ENCODE data around the gene ZBTB20. TPM values are rescaled to one million over a fixed set of nuclear protein-coding genes. Genes with fewer than 3 reads are reported as not detected.

Gene ZBTB20
- polyA plus RNA-seq, 1 donor, result 2.6 TPM

DNA sequence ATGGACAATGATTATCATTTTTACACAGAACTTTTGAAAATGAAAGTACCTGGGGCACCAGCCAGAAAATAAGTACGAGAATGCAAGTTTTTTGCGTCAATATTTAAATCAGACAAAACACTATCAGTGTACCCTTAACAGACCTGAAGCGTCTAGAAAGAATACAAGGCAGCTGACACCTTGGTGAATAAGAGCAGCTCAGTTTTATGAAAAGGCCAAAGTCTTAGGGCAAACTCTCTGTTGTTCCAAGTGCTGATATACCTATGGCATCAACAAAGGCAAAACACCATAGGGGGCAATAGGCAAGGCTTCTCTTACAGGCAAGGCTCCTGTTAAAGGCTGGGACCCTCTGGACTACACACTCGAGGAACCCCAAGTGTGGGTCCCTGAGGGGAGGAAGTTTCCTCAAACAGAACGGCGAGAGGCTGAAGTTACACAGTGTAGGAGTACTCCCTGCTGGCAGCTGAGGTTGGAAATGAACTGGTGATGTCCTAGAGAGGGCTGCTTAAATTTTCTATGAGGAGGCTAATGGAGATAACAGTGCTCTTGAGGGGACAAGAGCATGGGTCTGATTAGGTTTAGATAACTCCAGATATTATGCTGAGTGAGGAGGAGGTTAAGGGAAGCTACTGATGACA lies 562.2 kb downstream of the ZBTB20 start:
- no peak for DNase-seq (ENCODE audit: low read depth)

GRCh38 chr3:114582929-114583328 lies 564.2 kb downstream of the ZBTB20 start:
- no peak for DNase-seq (ENCODE audit: low read depth)

GRCh38 chr3:114572364-114573062 lies 574.6 kb downstream of the ZBTB20 start:
- DNase-seq (ENCODE audit: low read depth), result no peak

- no peak for DNase-seq (ENCODE audit: low read depth)
Observed at GRCh38 chr3:114571363-114571762, 575.7 kb downstream of the ZBTB20 start.

DNA sequence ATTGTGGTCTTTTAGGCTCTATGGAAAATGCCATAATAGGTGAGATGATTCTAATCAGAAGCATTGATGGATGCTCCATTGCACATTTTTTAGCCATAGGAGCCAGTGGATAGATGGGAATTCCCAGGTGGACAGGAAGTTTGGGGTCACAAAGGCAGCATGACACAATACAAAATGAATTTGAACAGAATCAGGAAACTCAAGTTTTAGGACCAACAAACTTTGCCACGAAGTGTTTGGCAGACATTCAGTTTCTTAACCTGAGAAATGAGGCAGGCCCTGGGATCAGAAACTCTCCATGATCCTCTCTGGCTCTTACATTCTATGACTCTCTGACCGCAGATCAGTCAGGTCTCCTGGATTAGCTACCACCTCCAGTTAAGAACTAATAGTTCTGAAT lies 577.9 kb downstream of the ZBTB20 start:
- DNase-seq (ENCODE audit: low read depth), result no peak

DNA sequence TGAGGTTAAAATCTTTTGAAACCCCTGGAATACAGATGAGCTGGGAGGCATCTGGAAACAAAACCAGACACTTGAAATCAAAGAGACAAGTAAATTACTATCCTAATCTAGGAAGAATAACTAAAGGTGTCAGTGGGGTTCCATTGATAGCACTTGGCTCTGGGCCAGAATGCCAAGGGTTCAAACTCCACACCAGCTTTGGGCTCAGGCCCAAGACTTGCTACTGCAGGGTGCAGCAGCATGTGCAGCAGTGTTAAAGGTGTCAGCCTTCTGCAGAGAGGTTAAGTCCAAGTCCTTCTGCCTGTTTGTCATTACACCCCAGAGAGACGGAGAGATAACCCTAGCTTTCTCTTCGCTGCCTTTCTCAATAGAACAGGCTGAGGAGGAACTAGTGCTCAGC lies 579.3 kb downstream of the ZBTB20 start:
- no peak for DNase-seq (ENCODE audit: low read depth)

DNA sequence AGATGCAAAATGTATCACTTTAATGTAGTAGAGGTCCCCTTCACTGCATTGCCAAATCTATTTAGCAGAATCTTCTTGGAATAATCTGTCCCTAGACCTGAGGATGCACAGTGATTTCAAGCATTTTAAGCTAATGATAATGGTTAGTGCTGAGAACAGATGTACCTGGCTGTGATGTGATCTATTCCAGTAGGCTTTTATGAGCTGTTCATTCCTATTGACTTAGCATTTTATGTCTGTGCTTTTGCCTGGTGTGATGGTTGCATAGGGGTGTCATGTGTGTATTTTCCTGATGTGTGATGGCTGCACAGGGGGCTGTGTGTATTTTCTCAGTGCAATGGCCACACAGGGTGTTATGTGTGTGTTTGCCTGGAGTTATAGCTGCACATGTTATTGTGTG lies 580.3 kb downstream of the ZBTB20 start:
- DNase-seq (ENCODE audit: low read depth), result no peak

DNA sequence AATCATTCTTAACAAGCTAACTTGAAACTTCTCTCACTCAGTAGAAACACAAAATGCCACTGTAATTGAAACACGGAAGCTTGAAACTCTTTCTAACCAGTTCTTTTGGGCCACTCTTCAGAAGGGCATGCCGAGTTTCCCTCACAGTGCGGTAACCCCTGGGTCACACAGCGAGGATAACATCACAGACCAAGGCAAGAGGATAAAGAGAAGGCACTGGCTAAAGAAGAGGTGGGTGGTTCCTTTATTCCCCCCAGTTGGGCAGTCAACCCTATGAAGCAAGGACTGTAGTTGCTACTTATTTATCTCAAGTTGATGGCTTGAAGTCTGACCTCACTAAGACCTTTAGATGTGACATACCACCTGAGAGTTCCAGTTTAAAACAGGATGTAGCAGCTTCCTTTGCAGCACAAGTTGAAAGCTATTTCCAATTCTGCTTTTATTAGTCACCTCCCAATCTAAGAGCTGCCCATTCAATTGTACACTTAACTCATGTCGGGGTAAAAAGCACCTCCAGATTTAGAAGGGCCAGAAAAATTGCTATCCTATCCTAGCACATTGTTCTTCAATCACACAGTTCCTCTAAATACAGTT lies 580.8 kb downstream of the ZBTB20 start:
- no peak for DNase-seq (ENCODE audit: low read depth)

DNA sequence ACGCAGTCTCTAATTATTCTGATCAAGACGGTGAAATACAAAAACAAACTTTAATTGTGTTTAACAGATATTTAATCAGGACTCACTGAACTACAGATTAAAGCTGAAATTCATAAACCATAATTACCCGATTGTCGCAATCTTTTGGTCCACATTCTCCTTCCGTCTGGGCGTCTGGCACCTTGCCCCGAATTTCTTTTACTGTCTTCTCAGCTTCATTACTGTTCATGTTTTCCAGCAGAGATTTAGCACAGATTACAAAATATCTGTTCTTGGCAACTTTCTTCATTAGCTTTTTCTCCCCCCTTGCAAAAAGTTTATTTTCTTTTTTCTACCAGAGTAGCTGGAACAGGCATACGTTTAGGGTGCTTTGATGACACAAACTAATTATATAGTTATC lies 581.9 kb downstream of the ZBTB20 start:
- DNase-seq (ENCODE audit: low read depth), result no peak

GRCh38 chr3:114563720-114564119 lies 583.4 kb downstream of the ZBTB20 start:
- no peak for DNase-seq (ENCODE audit: low read depth)

DNA sequence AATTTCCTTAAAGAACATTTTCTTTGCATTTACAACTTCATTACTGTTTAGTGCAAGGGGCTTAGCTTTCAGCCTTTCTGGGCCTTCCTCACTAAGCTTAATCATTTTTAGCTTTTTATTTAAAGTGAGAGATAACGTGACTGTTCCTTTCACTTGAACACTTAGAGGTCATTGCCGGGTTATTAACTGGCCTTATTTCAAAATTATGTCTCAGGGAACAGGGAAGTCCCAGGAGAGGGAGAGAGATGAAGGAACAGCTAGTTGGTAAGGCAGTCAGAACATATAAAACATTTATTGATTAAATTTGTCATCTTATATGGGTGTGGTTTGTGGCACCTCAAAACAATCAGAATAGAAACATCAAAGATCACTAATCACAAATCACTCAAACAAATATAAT lies 584.5 kb downstream of the ZBTB20 start:
- no peak for DNase-seq (ENCODE audit: low read depth)

DNA sequence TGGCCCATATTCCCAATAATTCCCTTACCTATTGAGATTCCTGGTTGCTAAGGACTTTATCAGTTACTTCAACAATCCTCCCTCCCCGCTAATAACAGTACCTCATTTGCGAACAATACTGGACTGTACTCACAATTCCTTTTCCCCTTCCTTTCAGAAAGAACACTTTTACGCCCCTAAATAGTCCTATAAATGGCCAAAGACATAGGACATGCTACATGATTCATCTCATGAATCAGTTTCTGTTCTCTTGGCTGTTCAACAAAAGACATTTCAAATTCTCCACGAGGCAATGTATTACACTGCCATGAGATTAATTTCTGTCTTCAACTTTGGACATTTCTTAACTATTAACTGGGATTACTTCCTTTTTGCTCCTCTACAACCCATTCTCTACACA lies 588.8 kb downstream of the ZBTB20 start:
- DNase-seq (ENCODE audit: low read depth), result no peak

GRCh38 chr3:114557791-114558190 lies 589.3 kb downstream of the ZBTB20 start:
- DNase-seq (ENCODE audit: low read depth), result no peak

GRCh38 chr3:114556657-114557213 lies 590.4 kb downstream of the ZBTB20 start:
- no peak for DNase-seq (ENCODE audit: low read depth)

DNA sequence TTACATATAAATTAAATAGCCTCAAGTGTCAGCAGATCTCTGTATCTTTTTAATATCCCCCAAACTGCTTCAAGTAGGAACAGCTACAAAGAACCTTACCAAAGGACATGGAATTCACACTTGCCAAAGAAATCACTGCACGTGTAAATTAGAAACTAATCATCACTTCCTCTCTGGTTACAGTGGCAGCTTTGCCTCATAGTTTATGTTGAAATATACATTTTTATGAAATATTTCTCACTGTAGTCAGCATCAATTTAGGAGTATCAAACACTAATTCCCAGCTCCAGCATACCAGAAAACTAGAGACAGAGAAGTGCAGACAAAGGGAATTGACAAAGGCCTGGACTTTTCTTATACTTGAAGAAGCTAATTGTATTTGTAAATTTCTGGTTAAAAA lies 592.4 kb downstream of the ZBTB20 start:
- DNase-seq (ENCODE audit: low read depth), result no peak

DNA sequence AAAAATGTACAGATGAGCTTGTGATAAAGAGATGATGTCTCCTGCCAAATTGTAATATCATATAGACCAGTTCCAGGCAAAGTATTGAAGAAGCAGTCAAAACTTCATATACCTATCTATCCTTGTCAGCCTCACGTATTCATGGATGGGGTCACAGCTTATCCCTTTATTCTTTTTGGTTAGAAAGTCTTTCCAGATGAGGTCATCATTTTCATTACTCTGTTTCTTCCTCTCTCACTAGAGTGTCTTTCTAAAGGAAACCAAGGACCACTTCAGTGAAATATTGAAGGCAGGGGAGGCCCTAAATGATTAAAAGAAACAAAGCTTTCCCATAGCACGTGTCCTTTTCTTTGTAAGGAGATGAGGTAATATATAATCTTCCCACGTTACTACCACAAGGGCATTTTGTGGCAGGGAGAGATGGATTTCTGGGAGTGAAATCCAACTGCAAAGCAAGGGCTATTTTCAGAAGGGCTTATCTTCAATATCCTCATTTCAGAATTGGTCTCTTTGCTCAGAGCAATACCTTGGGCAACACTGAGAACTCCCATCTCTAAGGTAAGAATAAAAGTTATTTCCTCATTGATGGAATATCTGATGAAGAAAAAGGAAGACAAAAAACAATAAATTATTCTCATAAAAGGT lies 593.0 kb downstream of the ZBTB20 start:
- DNase-seq (ENCODE audit: low read depth), result no peak

DNA sequence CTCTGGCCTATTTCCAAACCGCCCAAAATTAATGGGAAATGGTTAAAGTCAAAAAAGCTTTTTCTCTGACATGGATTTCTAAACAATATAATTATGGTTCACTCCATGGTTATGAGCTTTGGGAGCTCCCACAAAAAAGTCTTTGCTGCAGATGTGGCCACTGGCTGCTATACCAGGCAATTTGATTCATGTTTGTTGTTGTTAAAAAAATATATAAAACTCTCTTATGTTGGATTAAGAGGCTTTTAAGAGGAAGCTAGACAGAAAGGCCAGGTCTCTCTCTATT lies 594.6 kb downstream of the ZBTB20 start:
- no peak for DNase-seq (ENCODE audit: low read depth)

GRCh38 chr3:114551770-114552526 lies 595.1 kb downstream of the ZBTB20 start:
- no peak for DNase-seq (ENCODE audit: low read depth)

DNA sequence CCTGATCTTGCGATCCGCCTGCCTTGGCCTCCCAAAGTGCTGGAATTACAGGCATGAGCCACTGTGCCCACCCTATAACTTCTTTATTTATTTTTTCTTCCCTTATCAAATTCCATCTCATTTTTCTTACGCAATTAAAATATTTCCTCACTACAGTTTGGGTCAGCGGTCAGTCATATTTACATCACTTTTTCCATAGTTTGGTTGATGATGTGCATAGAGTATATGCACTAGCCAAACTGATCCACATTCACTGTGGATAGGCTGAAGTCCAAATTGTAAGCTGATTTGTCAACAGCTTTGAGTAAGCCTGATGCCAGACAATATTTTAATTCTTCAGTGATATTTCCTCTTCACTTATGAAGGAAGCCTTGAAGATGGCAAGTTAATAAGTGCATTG lies 596.9 kb downstream of the ZBTB20 start:
- no peak for DNase-seq (ENCODE audit: low read depth)

DNA sequence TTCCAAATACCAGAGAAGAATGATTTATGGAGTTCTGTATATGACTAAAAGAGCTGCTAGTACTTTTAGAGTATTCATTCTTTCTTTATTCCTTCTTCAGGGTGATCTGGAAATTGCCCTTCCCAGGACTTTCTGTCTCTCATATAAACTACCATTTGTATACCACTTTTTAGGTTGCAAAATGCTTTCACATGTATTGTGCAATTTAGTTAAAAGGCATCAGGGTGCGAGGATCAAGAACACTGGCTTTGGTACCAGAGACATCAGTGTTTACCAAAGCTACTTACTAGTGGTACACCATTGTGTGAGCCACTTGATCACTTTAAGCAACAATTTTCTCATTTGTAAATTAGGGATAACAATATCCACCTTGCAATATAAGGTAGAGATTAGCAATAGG lies 601.9 kb downstream of the ZBTB20 start:
- DNase-seq (ENCODE audit: low read depth), result no peak

DNA sequence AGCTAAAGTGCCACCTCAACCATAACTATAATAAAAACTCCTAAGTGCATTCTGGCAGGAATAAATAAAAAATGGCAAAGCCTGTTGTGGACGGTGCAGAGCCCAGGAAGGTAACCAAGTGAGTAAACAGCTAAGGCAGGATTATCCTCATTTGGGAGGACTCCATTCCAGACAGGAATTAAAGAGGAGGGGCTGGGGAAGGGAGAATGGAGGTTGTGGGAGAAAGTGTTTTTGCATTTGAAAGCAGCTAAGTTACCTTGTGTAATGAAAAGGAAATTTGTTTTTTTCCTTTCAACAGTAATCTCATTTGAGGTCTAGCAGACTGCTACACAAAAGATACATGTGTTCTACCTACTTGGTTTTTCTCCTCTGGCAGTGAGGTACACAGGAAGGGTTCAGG lies 604.7 kb downstream of the ZBTB20 start:
- no peak for DNase-seq (ENCODE audit: low read depth)

GRCh38 chr3:114539525-114539924 lies 607.6 kb downstream of the ZBTB20 start:
- DNase-seq (ENCODE audit: low read depth), result no peak

Measured in forelimb muscle (tissue), 1 donor.